Peyer's patch (tissue), 4 donors: ENCODE measurements around the gene EFL1. TPM values are rescaled to one million over a fixed set of nuclear protein-coding genes. Genes with fewer than 3 reads are reported as not detected.

Experiments
- DNase-seq, 3 donors: peaks; one replicate each; pipeline ENCODE4 v3.0.0-alpha.2; 2017 to 2019
- H3K27ac ChIP-seq, 4 donors: fragments of 200-600 bp; sonication (generic); one replicate each; pipeline ENCODE4 v1.5.1; 2016 to 2019
- H3K27me3 ChIP-seq, 2 donors: fragments of 200-600 bp; sonication (generic); one replicate each; pipeline ENCODE4 v1.5.1; 2019
- H3K36me3 ChIP-seq, 3 donors: fragments of 200-600 bp; sonication (generic); one replicate each; pipeline ENCODE4 v1.5.1; 2016 to 2019
- H3K4me1 ChIP-seq, 4 donors: fragments of 200-600 bp; sonication (generic); one replicate each; pipeline ENCODE4 v1.5.1; 2016 to 2019
- H3K4me3 ChIP-seq, 4 donors: fragments of 200-600 bp; sonication (generic); 1 replicate in 3 of 4; 2 replicates in 1 of 4; pipeline ENCODE4 v1.5.1; 2016 to 2019; ENCODE audit warnings: mild to moderate bottlenecking in 1 of 4
- H3K9me3 ChIP-seq, 4 donors: fragments of 200-600 bp; sonication (generic); one replicate each; pipeline ENCODE4 v1.5.1; 2016 to 2019; ENCODE audit warnings: mild to moderate bottlenecking in 1 of 4
- POLR2A ChIP-seq, 2 donors: fragments of 450-650 bp; IDR thresholded peaks; one replicate each; pipeline ENCODE4 v1.5.1; 2017; ENCODE audit warnings: antibody characterized with exemption in 2 of 2, mild to moderate bottlenecking in 2 of 2, moderate library complexity in 2 of 2
- total RNA-seq, 4 donors: library from RNA; depleted of rRNA; stranded (reverse); fragments of >200 nt; gene quantifications; one replicate each; pipeline ENCODE4 v1.1.0, GENCODE V29; 2016
- TF ChIP-seq, protein P1 (sequence below), 6 experiments: fragments of 450-650 bp in 4 of 6; fragments of 200-600 bp in 2 of 6; sonication (generic) in 1 of 6; IDR thresholded peaks; one replicate each; pipeline ENCODE4 v1.5.1; 2017 to 2019; ENCODE audit warnings: antibody characterized with exemption in 6 of 6, mild to moderate bottlenecking in 3 of 6, moderate library complexity in 1 of 6

Gene EFL1
- total RNA-seq, 4 donors from 2014 or later: 32.2 to 43.9 (median 40.0) TPM

GRCh38 chr15:82168757-82169156 lies 93.8 kb downstream of the EFL1 start:
- DNase-seq: no peak
- no peak overlapping the region for H3K27ac ChIP-seq
- H3K4me1 ChIP-seq: no peaks in the 10 kb centered on the region
- peaks cover 0 to 11% (median 0%) of the 10 kb centered on the region in 3 donors for H3K36me3 ChIP-seq
- H3K4me3 ChIP-seq: no peak overlapping the region
- no peaks in the 10 kb centered on the region for H3K27me3 ChIP-seq
- TF ChIP-seq, protein P1, sequence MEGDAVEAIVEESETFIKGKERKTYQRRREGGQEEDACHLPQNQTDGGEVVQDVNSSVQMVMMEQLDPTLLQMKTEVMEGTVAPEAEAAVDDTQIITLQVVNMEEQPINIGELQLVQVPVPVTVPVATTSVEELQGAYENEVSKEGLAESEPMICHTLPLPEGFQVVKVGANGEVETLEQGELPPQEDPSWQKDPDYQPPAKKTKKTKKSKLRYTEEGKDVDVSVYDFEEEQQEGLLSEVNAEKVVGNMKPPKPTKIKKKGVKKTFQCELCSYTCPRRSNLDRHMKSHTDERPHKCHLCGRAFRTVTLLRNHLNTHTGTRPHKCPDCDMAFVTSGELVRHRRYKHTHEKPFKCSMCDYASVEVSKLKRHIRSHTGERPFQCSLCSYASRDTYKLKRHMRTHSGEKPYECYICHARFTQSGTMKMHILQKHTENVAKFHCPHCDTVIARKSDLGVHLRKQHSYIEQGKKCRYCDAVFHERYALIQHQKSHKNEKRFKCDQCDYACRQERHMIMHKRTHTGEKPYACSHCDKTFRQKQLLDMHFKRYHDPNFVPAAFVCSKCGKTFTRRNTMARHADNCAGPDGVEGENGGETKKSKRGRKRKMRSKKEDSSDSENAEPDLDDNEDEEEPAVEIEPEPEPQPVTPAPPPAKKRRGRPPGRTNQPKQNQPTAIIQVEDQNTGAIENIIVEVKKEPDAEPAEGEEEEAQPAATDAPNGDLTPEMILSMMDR (IDR thresholded peaks at IDR 0.05): no peak
- TF ChIP-seq POLR2A (IDR thresholded peaks at IDR 0.05): no peak
- no peaks in the 10 kb centered on the region for H3K9me3 ChIP-seq

- Histone ChIP-seq H3K4me3 (no peak overlapping the region), H3K27ac (no peak overlapping the region), H3K27me3 (no peaks in the 10 kb centered on the region), H3K4me1 (no peaks in the 10 kb centered on the region), H3K9me3 (no peaks in the 10 kb centered on the region), H3K36me3 (peaks cover 0 to 14% (median 0%) of the 10 kb centered on the region in 3 donors)
- no peak for DNase-seq
- TF ChIP-seq, protein P1 (IDR thresholded peaks at IDR 0.05): no peak
- no peak for TF ChIP-seq POLR2A (IDR thresholded peaks at IDR 0.05)
Measured at GRCh38 chr15:82168296-82168695, 94.2 kb downstream of the EFL1 start.

- Histone ChIP-seq H3K4me3 (no peak overlapping the region), H3K36me3 (peaks cover 0 to 31% (median 0%) of the 10 kb centered on the region in 3 donors), H3K27me3 (no peaks in the 10 kb centered on the region), H3K9me3 (no peaks in the 10 kb centered on the region), H3K4me1 (no peaks in the 10 kb centered on the region), H3K27ac (no peak overlapping the region)
- no peak for TF ChIP-seq POLR2A (IDR thresholded peaks at IDR 0.05)
- TF ChIP-seq, protein P1 (IDR thresholded peaks at IDR 0.05): no peak
- DNase-seq: no peak
Measured at GRCh38 chr15:82165948-82166376, 96.6 kb downstream of the EFL1 start.

DNA sequence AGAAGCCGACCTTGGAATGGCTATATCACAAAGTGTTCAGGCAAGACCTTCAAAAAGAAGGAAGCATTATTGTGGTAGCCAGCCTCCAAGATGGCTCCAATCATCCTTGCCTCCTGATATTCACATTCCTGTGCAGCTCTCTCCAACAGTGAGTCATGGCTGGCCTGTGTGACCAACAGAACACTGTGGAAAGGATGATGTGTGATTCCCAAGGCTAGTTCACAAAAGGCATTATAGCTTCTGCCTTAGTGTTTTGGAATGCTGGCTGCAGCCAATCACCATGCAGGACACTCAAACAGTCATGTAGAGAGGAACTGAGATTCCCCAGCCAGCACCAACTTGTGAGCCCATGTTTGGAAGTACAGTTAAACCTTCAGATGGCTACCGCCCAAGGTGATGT lies 102.6 kb downstream of the EFL1 start:
- Histone ChIP-seq H3K4me3 (no peak overlapping the region), H3K27me3 (no peaks in the 10 kb centered on the region), H3K4me1 (no peaks in the 10 kb centered on the region), H3K36me3 (peaks cover 0 to 53% (median 0%) of the 10 kb centered on the region in 3 donors), H3K9me3 (no peaks in the 10 kb centered on the region), H3K27ac (no peak overlapping the region)
- TF ChIP-seq, protein P1 (IDR thresholded peaks at IDR 0.05): no peak
- no peak for TF ChIP-seq POLR2A (IDR thresholded peaks at IDR 0.05)
- DNase-seq: no peak

- Histone ChIP-seq H3K27me3 (no peaks in the 10 kb centered on the region), H3K4me1 (no peaks in the 10 kb centered on the region), H3K36me3 (peaks cover 0 to 53% (median 0%) of the 10 kb centered on the region in 3 donors), H3K27ac (no peak overlapping the region), H3K4me3 (no peak overlapping the region), H3K9me3 (no peaks in the 10 kb centered on the region)
- TF ChIP-seq, protein P1 (IDR thresholded peaks at IDR 0.05): no peak
- TF ChIP-seq POLR2A (IDR thresholded peaks at IDR 0.05): no peak
- DNase-seq: no peak
Measured at GRCh38 chr15:82158811-82159210, 103.7 kb downstream of the EFL1 start.

DNA sequence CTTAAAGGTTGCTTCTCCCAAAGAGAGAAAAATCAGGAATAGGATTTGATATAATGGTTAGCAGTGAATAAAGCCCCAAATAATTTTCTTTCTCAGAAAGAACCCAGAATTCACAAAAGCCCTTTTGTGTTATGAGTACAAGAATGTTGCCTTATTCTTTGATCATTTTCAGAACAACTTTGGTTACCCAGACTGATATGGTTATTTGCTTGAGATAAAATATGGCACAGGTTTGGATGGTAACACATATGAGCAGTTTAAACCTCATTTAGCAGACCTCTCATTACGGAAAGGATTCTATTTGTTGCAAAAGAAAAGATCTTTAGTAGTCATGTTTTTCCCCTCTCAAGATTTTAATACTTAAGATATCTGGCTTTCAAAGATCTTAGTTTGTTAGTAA lies 111.9 kb downstream of the EFL1 start:
- TF ChIP-seq POLR2A (IDR thresholded peaks at IDR 0.05): no peak
- TF ChIP-seq, protein P1 (IDR thresholded peaks at IDR 0.05): no peak
- no peak overlapping the region for H3K4me3 ChIP-seq
- no peak overlapping the region for H3K27ac ChIP-seq
- H3K4me1 ChIP-seq: no peaks in the 10 kb centered on the region
- no peaks in the 10 kb centered on the region for H3K27me3 ChIP-seq
- peaks cover 0 to 28% (median 0%) of the 10 kb centered on the region in 3 donors for H3K36me3 ChIP-seq
- H3K9me3 ChIP-seq: no peaks in the 10 kb centered on the region
- DNase-seq: no peak
